22Rv1 (cell line): ENCODE measurements around the gene OGFR.

Experiments
- H3K27ac ChIP-seq: fragments of 450-650 bp; 2 replicates; pipeline ENCODE4 v1.5.1; 2017
- ZFX ChIP-seq: fragments of 450-650 bp; IDR thresholded peaks from 2 replicates; pipeline ENCODE4 v1.6.1; 2017; ENCODE audit warnings: antibody characterized with exemption, borderline replicate concordance
- TF ChIP-seq, protein P1 (sequence below): fragments of 450-650 bp; IDR thresholded peaks from 2 replicates; pipeline ENCODE4 v1.5.1; 2017; ENCODE audit warnings: mild to moderate bottlenecking

OGFR gene

DNA sequence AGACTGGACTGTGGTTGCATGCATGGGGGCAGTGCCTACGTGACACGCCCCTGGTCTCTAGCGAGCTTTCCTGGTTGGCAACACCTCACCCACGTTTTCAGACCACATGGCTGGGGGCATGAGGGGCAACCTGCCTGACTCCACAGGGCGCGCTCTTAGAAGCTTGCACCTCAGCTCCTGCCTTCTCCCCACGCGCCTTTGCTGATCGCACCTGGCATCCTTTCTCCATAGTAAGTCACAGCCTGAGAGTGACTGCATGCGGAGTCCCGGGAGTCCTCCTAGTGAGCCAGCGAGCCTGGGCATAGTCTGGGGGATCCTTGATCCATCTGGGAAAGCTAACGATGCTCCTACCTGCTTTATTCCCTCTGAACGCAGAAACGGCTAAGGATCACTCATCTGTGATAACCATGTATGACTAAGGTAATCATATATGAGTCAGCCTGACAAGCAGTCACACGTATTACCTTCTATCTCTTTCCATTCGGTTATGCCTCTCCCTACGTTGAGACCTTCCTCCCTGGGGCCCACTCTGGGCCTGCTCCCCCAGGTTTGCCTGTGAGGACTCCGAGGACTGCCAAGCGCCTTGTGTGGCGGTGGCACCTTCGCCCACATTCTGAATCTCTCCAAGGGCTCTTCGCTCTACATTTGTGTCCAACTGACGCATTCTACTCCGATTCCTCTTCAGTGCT, 52.4 kb downstream of the OGFR start:
- TF ChIP-seq ZFX: no peak
- TF ChIP-seq, protein P1, sequence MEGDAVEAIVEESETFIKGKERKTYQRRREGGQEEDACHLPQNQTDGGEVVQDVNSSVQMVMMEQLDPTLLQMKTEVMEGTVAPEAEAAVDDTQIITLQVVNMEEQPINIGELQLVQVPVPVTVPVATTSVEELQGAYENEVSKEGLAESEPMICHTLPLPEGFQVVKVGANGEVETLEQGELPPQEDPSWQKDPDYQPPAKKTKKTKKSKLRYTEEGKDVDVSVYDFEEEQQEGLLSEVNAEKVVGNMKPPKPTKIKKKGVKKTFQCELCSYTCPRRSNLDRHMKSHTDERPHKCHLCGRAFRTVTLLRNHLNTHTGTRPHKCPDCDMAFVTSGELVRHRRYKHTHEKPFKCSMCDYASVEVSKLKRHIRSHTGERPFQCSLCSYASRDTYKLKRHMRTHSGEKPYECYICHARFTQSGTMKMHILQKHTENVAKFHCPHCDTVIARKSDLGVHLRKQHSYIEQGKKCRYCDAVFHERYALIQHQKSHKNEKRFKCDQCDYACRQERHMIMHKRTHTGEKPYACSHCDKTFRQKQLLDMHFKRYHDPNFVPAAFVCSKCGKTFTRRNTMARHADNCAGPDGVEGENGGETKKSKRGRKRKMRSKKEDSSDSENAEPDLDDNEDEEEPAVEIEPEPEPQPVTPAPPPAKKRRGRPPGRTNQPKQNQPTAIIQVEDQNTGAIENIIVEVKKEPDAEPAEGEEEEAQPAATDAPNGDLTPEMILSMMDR: no peak
- H3K27ac ChIP-seq: no peak overlapping the region

- TF ChIP-seq, protein P1: no peak
- TF ChIP-seq ZFX: no peak
- H3K27ac ChIP-seq: no peak overlapping the region
Measured at GRCh38 chr20:62858058-62858830, 53.6 kb downstream of the OGFR start.

GRCh38 chr20:62859721-62860120, 55.1 kb downstream of the OGFR start:
- no peak overlapping the region for H3K27ac ChIP-seq
- TF ChIP-seq ZFX: no peak
- TF ChIP-seq, protein P1: no peak

DNA sequence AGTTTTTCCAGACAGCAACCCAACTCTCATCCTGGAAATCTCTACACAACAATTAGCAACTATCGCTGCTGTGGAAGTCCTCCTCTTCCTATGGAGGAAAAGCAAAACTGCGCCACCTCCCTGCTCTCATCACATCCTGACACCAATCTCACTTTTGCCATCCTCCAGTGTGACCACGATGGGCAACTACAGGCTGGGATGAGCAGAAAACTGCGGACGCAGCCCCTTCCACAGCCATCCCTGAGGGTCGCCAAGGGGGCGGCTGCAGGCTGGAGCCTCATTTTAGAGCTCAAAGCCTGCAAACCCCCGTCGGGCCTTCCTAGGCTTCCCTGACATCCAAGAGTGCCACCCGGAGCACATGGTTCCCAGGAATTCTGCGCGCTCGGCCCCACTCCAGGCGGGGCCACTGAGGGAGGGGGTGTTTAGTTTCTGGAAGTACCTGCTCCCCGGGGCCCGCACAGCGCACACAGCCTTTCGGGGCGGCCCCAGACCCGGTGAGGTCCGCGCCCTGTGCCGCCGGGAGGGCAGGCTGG, 55.8 kb downstream of the OGFR start:
- H3K27ac ChIP-seq: no peak overlapping the region
- TF ChIP-seq, protein P1: no peak
- no peak for TF ChIP-seq ZFX

DNA sequence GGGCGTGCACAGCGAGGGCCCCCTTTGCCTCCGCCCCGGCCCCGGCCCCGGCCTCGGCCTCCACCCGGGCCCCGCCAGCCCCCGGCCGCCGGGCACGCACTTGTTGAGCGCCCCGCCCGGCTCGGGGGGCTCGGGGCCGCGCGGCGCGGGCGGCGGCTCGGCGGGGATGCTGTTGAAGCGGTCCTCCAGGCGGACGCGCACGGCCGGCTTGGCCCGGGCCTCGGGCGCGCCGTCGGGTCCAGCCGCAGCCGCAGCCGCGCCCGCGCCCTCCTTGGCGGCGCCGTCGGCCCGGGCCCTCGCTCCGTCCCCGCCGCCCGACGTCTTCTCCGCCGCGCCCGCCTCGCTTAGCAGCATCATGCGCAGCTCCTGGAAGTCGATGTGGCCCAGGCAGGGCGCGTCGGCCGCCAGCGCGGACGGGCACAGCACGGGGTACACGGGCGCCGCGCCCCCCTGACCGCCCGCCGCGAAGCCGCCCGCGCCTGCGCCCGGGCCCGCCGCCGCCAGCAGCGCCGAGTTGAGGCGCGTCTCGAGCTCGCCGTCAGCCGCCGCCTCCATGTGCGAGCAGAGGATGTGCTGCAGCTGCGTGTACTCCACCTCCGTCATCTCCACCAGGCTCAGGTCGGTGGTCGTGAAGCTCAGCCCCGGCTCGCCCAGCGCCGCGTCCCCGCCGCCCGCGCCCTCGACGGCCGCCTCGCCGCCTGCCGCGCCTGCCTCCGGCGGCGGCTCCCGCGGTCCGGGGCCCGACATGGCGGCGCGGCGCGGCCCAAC, 56.5 kb downstream of the OGFR start:
- H3K27ac ChIP-seq: no peak overlapping the region
- no peak for TF ChIP-seq ZFX
- TF ChIP-seq, protein P1: no peak

DNA sequence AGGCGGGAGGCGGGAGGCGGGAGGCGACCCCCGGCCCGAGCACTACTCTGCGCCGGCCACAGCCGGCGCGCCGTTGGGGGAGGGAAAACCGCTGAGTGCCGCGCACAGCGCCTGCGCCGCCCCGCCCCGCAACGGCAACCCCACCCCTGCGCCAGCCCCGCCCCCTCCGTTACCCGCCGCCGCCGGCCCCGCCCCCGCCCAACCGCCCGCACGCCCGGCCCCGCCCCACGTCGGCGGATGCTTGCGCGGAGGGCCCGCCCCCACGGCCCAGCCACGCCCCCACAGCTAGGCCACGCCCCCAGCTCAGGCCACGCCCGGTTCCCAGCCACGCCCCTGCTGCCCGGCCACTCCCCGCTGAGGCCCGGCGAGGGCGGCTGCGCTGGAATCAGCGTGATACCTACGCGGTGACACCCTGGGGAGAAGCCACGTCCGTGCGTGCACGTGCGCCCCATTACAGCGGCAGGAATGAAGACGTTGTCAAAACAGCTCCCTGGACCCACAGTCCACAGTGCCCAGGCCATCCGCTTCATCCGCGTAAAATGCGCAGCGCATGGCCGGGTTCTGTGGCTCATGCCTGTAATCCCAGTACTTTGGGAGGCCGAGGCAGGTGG, 57.2 kb downstream of the OGFR start, which contains the start of gene TCFL5:
TSS of gene TCFL5 (minus strand) at position 97 of the 611 bp plus-strand sequence. CDS start 152 bp downstream, outside the sequence.
- no peak within 1 kb of the TSS for H3K27ac ChIP-seq

More for the DNA sequence above, 57.2 kb downstream of the OGFR start, which contains the start of gene TCFL5:
- TF ChIP-seq, protein P1: no peak
- no peak for TF ChIP-seq ZFX
